Neutrophil (primary cell): ENCODE data around the gene CAPN15.

Experiments used
- H3K27ac ChIP-seq: fragments of 200-600 bp; sonication (generic); 2 replicates; pipeline ENCODE4 v1.5.1; 2016; ENCODE audit warnings: mild to moderate bottlenecking, moderate library complexity
- H3K27me3 ChIP-seq: fragments of 200-600 bp; sonication (generic); 2 replicates; pipeline ENCODE4 v1.6.0; 2016; ENCODE audit warnings: mild to moderate bottlenecking
- H3K36me3 ChIP-seq: fragments of 200-600 bp; sonication (generic); 2 replicates; pipeline ENCODE4 v1.5.1; 2017
- H3K4me1 ChIP-seq, 2 experiments: fragments of 200-600 bp in 1 of 2; sonication (generic) in 1 of 2; 1 replicate in 1 of 2; 2 replicates in 1 of 2; pipeline versions ENCODE4 v1.5.1 to v1.6.1; 2013 to 2016; ENCODE audit warnings: low read depth in 1 of 2, low read length in 1 of 2, mild to moderate bottlenecking in 1 of 2, moderate library complexity in 1 of 2; ENCODE audit not compliant: control insufficient read depth in 1 of 2, insufficient read depth in 1 of 2
- H3K4me3 ChIP-seq, 2 experiments: fragments of 200-600 bp in 1 of 2; sonication (generic) in 1 of 2; 1 replicate in 1 of 2; 2 replicates in 1 of 2; pipeline ENCODE4 v1.5.1; 2013 to 2016; ENCODE audit warnings: low read depth in 1 of 2, low read length in 1 of 2, mild to moderate bottlenecking in 1 of 2, moderate library complexity in 1 of 2
- H3K9me3 ChIP-seq: fragments of 200-600 bp; sonication (generic); 2 replicates; pipeline ENCODE4 v1.5.1; 2016
- CTCF ChIP-seq: fragments of 200-600 bp; sonication (generic); IDR thresholded peaks from 2 replicates; pipeline ENCODE4 v1.5.1; 2016; ENCODE audit warnings: antibody characterized with exemption

Gene CAPN15

GRCh38 chr16:520847-521246 lies 6.7 kb upstream of the CAPN15 start:
- no peaks in the 10 kb centered on the region for H3K9me3 ChIP-seq
- H3K4me3 ChIP-seq = no peak overlapping the region
- no peaks in the 10 kb centered on the region for H3K4me1 ChIP-seq
- no peak overlapping the region for H3K27ac ChIP-seq
- peaks cover 6% of the 10 kb centered on the region for H3K36me3 ChIP-seq
- no peak for TF ChIP-seq CTCF
- H3K27me3 ChIP-seq = no peaks in the 10 kb centered on the region

GRCh38 chr16:521381-522210 lies 5.9 kb upstream of the CAPN15 start:
- TF ChIP-seq CTCF = no peak
- no peaks in the 10 kb centered on the region for H3K27me3 ChIP-seq
- H3K36me3 ChIP-seq = peaks cover 6% of the 10 kb centered on the region
- H3K27ac ChIP-seq = no peak overlapping the region
- H3K9me3 ChIP-seq = no peaks in the 10 kb centered on the region
- H3K4me3 ChIP-seq = no peak overlapping the region
- peaks cover 3 to 4% of the 10 kb centered on the region in 2 experiments for H3K4me1 ChIP-seq

- Histone ChIP-seq H3K9me3 (no peaks in the 10 kb centered on the region), H3K36me3 (peaks cover 6% of the 10 kb centered on the region), H3K4me3 (no peak overlapping the region), H3K27me3 (no peaks in the 10 kb centered on the region), H3K27ac (no peak overlapping the region), H3K4me1 (peaks cover 8 to 9% of the 10 kb centered on the region in 2 experiments)
- no peak for TF ChIP-seq CTCF
Measured at GRCh38 chr16:522320-523096, 5.0 kb upstream of the CAPN15 start.

- no peak for TF ChIP-seq CTCF
- Histone ChIP-seq H3K27ac (no peak overlapping the region), H3K9me3 (no peaks in the 10 kb centered on the region), H3K36me3 (peaks cover 6% of the 10 kb centered on the region), H3K4me3 (no peak overlapping the region), H3K4me1 (peaks cover 10 to 12% of the 10 kb centered on the region in 2 experiments), H3K27me3 (no peaks in the 10 kb centered on the region)
Measured at GRCh38 chr16:523097-523741, 4.3 kb upstream of the CAPN15 start.

- no peak overlapping the region for H3K4me3 ChIP-seq
- TF ChIP-seq CTCF = no peak
- H3K4me1 ChIP-seq = peaks cover 23 to 24% of the 10 kb centered on the region in 2 experiments
- H3K9me3 ChIP-seq = no peaks in the 10 kb centered on the region
- H3K27ac ChIP-seq = no peak overlapping the region
- peaks cover 6% of the 10 kb centered on the region for H3K36me3 ChIP-seq
- H3K27me3 ChIP-seq = no peaks in the 10 kb centered on the region
Measured at GRCh38 chr16:524274-525040, 3.1 kb upstream of the CAPN15 start.
